ENCODE measurements around the gene KRTAP10-9.
"Not testable (repeated sequence)": the region's sequence is repeated elsewhere in the genome, so short reads cannot be mapped to it uniquely, and the experiment has no call there.

Gene KRTAP10-9

GRCh38 chr21:44632067-44632466 is 5.2 kb downstream of the KRTAP10-9 start:
- no peak for DNase-seq (ENCODE audit: low spot score)
- TF ChIP-seq CTCF (IDR thresholded peaks at IDR 0.05; ENCODE audit: borderline replicate concordance, control extremely low read depth, extremely low read depth, insufficient read depth, missing control alignments) = no peak
- in situ Hi-C loops (cut with MboI; ENCODE audit: low sequenced_read_pairs, unreplicated experiment) = no loop called here

GRCh38 chr21:44636209-44637017 is 9.5 kb downstream of the KRTAP10-9 start:
- DNase-seq (ENCODE audit: low spot score) = no peak
- no peak for TF ChIP-seq CTCF (IDR thresholded peaks at IDR 0.05; ENCODE audit: borderline replicate concordance, control extremely low read depth, extremely low read depth, insufficient read depth, missing control alignments)
- in situ Hi-C loops (cut with MboI; ENCODE audit: low sequenced_read_pairs, unreplicated experiment) = no loop called here

DNA sequence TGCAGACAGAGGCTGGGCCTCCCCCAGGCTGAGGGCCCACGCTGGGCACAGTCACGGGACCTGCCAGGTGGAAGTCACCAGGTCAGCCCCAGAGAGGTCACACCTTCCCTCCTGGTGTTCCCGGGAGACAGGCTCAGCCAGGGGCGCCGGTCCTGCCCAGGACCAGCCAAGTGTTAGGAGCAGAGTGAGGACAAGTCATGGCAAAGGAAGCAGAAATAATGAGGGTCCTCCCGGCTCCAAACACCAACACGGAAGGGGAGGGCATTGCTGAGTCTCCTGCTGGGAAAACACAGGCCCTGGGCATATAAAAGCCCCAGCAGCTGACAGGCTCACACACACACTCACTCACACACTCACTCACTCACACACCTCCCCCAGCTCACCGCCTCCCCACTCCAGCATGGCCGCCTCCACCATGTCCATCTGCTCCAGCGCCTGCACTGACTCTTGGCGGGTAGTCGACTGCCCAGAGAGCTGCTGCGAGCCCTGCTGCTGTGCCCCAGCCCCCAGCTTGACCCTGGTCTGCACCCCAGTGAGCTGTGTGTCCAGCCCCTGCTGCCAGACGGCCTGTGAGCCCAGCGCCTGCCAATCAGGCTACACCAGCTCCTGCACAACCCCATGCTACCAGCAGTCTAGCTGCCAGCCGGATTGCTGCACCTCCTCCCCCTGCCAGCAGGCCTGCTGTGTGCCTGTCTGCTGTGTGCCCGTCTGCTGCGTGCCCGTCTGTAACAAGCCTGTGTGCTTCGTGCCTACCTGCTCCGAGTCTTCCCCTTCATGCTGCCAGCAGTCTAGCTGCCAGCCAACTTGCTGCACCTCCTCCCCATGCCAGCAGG is 10.3 kb downstream of the KRTAP10-9 start, which contains the start of gene KRTAP10-10:
Gene KRTAP10-10, plus strand, starts transcription at position 339 of the 833 bp plus-strand sequence. Its CDS starts 62 bp downstream, at position 401.
- in situ Hi-C loops (cut with MboI; ENCODE audit: low sequenced_read_pairs, unreplicated experiment) = no loop called here
- no peak for DNase-seq (ENCODE audit: low spot score)
- no peak for TF ChIP-seq CTCF (IDR thresholded peaks at IDR 0.05; ENCODE audit: borderline replicate concordance, control extremely low read depth, extremely low read depth, insufficient read depth, missing control alignments)

DNA sequence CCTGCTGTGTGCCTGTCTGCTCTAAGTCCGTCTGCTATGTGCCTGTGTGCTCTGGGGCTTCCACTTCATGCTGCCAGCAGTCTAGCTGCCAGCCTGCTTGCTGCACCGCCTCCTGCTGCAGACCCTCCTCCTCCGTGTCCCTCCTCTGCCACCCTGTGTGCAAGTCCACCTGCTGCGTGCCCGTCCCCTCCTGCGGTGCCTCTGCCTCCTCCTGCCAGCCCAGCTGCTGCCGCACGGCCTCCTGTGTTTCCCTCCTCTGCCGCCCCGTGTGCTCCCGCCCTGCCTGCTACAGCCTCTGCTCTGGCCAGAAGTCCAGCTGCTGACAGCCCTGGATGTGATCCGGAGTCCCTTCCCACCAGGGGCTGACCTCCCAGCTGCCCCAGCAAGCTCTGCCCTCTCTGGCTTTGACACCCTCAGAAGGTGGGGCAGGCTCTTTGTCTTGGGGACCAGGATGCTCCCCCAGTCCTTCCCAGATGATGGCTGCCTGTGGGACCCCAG is 11.0 kb downstream of the KRTAP10-9 start:
- in situ Hi-C loops (cut with MboI; ENCODE audit: low sequenced_read_pairs, unreplicated experiment); DNase-seq (ENCODE audit: low spot score): not testable (repeated sequence)

DNA sequence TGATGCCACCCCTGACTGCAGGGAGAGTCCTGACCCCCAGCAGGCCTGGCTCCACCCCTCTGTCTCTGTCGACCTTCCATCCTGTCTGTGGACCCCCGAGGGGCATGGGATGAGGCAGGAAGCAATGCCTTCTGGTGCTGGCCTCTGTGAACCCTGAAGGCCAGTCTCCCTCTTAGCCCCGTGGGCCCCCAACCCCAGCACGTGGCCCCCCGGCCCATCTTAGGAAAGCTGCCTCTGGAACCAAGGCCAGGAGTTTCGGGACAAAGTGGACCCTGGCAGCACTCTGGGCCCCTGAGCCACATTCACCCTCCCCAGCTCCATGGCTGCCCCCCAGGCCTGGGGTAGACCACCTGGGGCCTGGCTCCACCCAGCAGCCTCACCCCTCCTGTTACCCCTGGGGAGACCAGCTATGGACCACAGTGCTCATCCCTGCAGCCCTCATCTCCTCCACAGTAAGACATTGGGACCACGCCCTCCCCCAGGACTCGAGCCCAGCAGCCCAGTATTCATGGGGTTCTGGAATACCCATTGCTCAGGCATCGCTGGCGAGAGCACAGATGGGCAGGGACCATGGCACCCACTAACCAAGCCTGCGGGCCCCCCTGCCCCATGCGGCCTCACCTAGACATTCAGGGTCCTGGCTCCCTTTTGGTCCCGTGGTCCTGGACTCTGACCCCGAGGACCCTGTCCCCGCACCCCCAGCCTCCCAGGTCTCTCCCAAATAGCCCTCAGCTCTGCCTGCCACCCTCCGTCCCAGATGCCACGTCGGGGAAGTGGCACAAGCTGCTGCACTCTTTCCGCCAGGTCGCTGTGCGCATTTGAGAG is 11.8 kb downstream of the KRTAP10-9 start:
- DNase-seq (ENCODE audit: low spot score); in situ Hi-C loops (cut with MboI; ENCODE audit: low sequenced_read_pairs, unreplicated experiment): not testable (repeated sequence)

DNA sequence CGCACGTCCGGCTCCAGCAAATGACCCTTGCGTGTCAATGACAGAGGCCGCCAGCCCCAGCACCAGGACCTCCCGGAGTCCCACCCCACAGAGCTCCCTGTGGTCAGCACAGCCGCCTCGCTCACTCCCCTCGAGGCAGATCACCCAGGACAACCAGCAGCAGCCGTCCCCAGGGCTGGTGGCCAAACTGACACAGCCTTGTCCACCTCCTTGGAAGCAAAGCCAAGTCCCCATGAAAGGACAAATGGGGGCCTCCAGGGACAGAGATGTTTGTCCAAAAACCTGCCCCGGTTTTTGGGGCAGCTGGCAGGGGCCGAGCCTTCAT is 12.4 kb downstream of the KRTAP10-9 start:
- in situ Hi-C loops (cut with MboI; ENCODE audit: low sequenced_read_pairs, unreplicated experiment) = no loop called here
- no peak for TF ChIP-seq CTCF (IDR thresholded peaks at IDR 0.05; ENCODE audit: borderline replicate concordance, control extremely low read depth, extremely low read depth, insufficient read depth, missing control alignments)
- DNase-seq (ENCODE audit: low spot score) = no peak

- no peak for TF ChIP-seq CTCF (IDR thresholded peaks at IDR 0.05; ENCODE audit: borderline replicate concordance, control extremely low read depth, extremely low read depth, insufficient read depth, missing control alignments)
- in situ Hi-C loops (cut with MboI; ENCODE audit: low sequenced_read_pairs, unreplicated experiment) = no loop called here
- DNase-seq (ENCODE audit: low spot score) = no peak
These were observed 13.9 kb downstream of the KRTAP10-9 start for GRCh38 chr21:44640761-44641160.
